DND-41 (cell line): ENCODE measurements around the gene DOCK9.

Experiments used
- ATAC-seq: fragments of 200-7000 bp; cut with Tn5 transposase; 3 replicates; pipeline ENCODE4 v1.9.1; 2021; ENCODE audit warnings: low read depth; ENCODE audit not compliant: insufficient read depth
- DNase-seq: peaks from one replicate; pipeline ENCODE4 v3.0.0-alpha.2; 2020
- H2AFZ ChIP-seq: 2 replicates; pipeline ENCODE4 v1.6.0; 2012; ENCODE audit warnings: low read depth, low read length
- H3K27ac ChIP-seq: 2 replicates; pipeline ENCODE4 v1.5.1; 2012; ENCODE audit warnings: low read length, inconsistent platforms
- H3K27me3 ChIP-seq: fragments of 200-600 bp; sonication (generic); 2 replicates; pipeline ENCODE4 v1.6.0; 2012; ENCODE audit warnings: low read length, mild to moderate bottlenecking, inconsistent platforms; ENCODE audit not compliant: insufficient read depth, poor library complexity
- H3K36me3 ChIP-seq: 2 replicates; pipeline ENCODE4 v1.5.1; 2012; ENCODE audit warnings: low read length, inconsistent platforms; ENCODE audit not compliant: insufficient read depth
- H3K4me1 ChIP-seq: 2 replicates; pipeline ENCODE4 v1.5.1; 2012; ENCODE audit warnings: mild to moderate bottlenecking, low read length; ENCODE audit not compliant: insufficient read depth
- H3K4me2 ChIP-seq: 2 replicates; pipeline ENCODE4 v1.6.0; 2012; ENCODE audit warnings: mild to moderate bottlenecking, moderate library complexity, low read length, inconsistent platforms; ENCODE audit not compliant: insufficient read depth
- H3K4me3 ChIP-seq, 2 experiments: fragments of 200-600 bp in 1 of 2; shearing (Covaris generic) in 1 of 2; 2 replicates each; pipeline ENCODE4 v1.5.1; 2012 to 2016; ENCODE audit warnings: inconsistent platforms in 2 of 2, low read length in 2 of 2, mild to moderate bottlenecking in 2 of 2, low read depth in 1 of 2, moderate library complexity in 1 of 2
- H3K79me2 ChIP-seq: 2 replicates; pipeline ENCODE4 v1.6.0; 2012; ENCODE audit warnings: low read length, inconsistent platforms; ENCODE audit not compliant: insufficient read depth
- H3K9ac ChIP-seq: 2 replicates; pipeline ENCODE4 v1.6.0; 2012; ENCODE audit warnings: low read depth, mild to moderate bottlenecking, inconsistent platforms, low read length, moderate library complexity
- H3K9me3 ChIP-seq: 2 replicates; pipeline ENCODE4 v1.5.1; 2012; ENCODE audit warnings: low read length, moderate library complexity, mild to moderate bottlenecking, inconsistent platforms; ENCODE audit not compliant: insufficient read depth, severe bottlenecking
- H4K20me1 ChIP-seq: 2 replicates; pipeline ENCODE4 v1.6.0; 2012; ENCODE audit warnings: low read length; ENCODE audit not compliant: insufficient read depth
- CTCF ChIP-seq: IDR thresholded peaks from 2 replicates; pipeline ENCODE4 v1.5.1; 2012; ENCODE audit warnings: borderline replicate concordance, low read length, moderate library complexity, mild to moderate bottlenecking; ENCODE audit not compliant: poor library complexity, severe bottlenecking; ENCODE audit errors: extremely low read depth
- EZH2 ChIP-seq: IDR thresholded peaks from 3 replicates; pipeline ENCODE4 v1.6.1; 2012; ENCODE audit warnings: borderline replicate concordance, low read depth, mild to moderate bottlenecking, moderate library complexity, low read length, inconsistent platforms; ENCODE audit not compliant: severe bottlenecking

The DOCK9 gene

GRCh38 chr13:98977568-98978265, at the start of gene DOCK9:
Gene DOCK9, minus strand, starts transcription at chr13:98978064. Its CDS starts 155 bp downstream, at chr13:98977909.
- Histone ChIP-seq H3K79me2 (peaks cover 22% of the 10 kb centered on the region), H3K9ac (peak within 1 kb of the TSS; percentile 56), H3K27me3 (no peaks in the 10 kb centered on the region), H3K4me2 (peak within 1 kb of the TSS; percentile 64), H3K36me3 (no peaks in the 10 kb centered on the region), H2AFZ (peak within 1 kb of the TSS; percentile 15), H3K4me1 (peaks cover 85% of the 10 kb centered on the region), H3K9me3 (no peaks in the 10 kb centered on the region), H3K4me3 (no peak within 1 kb of the TSS), H3K27ac (peak within 1 kb of the TSS; percentile 89), H4K20me1 (no peaks in the 10 kb centered on the region)
- ATAC-seq (0 out of 3 replicates have a peak, but pooled peaks have one; percentile 6), DNase-seq (peak; percentile 41)
- TF ChIP-seq CTCF: no peak
- TF ChIP-seq EZH2: no peak

- no peaks in the 10 kb centered on the region for H4K20me1 ChIP-seq
- no peak for DNase-seq
- H2AFZ ChIP-seq: no peak overlapping the region
- ATAC-seq: no peak
- H3K4me3 ChIP-seq: no peak overlapping the region
- no peak overlapping the region for H3K27ac ChIP-seq
- no peak overlapping the region for H3K9ac ChIP-seq
- H3K36me3 ChIP-seq: no peaks in the 10 kb centered on the region
- TF ChIP-seq CTCF (no peak), EZH2 (no peak)
- no peak overlapping the region for H3K4me2 ChIP-seq
- peaks cover 4% of the 10 kb centered on the region for H3K9me3 ChIP-seq
- H3K27me3 ChIP-seq: no peaks in the 10 kb centered on the region
- no peaks in the 10 kb centered on the region for H3K79me2 ChIP-seq
- no peaks in the 10 kb centered on the region for H3K4me1 ChIP-seq
These were observed 49.4 kb upstream of the DOCK9 start for GRCh38 chr13:99027260-99027659.

- H2AFZ ChIP-seq: no peak overlapping the region
- ATAC-seq (no peak), DNase-seq (no peak)
- no peak overlapping the region for H3K27ac ChIP-seq
- H3K36me3 ChIP-seq: no peaks in the 10 kb centered on the region
- H3K27me3 ChIP-seq: no peaks in the 10 kb centered on the region
- no peaks in the 10 kb centered on the region for H3K4me1 ChIP-seq
- no peak overlapping the region for H3K4me2 ChIP-seq
- H3K9me3 ChIP-seq: no peaks in the 10 kb centered on the region
- no peak overlapping the region for H3K4me3 ChIP-seq
- no peak for TF ChIP-seq EZH2
- no peaks in the 10 kb centered on the region for H4K20me1 ChIP-seq
- H3K79me2 ChIP-seq: no peaks in the 10 kb centered on the region
- H3K9ac ChIP-seq: no peak overlapping the region
These were observed 45.1 kb upstream of the DOCK9 start for GRCh38 chr13:99022941-99023340.

- no peak for ATAC-seq
- H3K4me2 ChIP-seq: no peak overlapping the region
- no peak overlapping the region for H3K9ac ChIP-seq
- no peak overlapping the region for H3K27ac ChIP-seq
- H4K20me1 ChIP-seq: no peaks in the 10 kb centered on the region
- H3K9me3 ChIP-seq: no peaks in the 10 kb centered on the region
- DNase-seq: no peak
- H3K27me3 ChIP-seq: no peaks in the 10 kb centered on the region
- H3K4me1 ChIP-seq: peaks cover 18% of the 10 kb centered on the region
- H2AFZ ChIP-seq: no peak overlapping the region
- H3K79me2 ChIP-seq: no peaks in the 10 kb centered on the region
- H3K4me3 ChIP-seq: no peak overlapping the region
- H3K36me3 ChIP-seq: no peaks in the 10 kb centered on the region
- TF ChIP-seq CTCF (no peak), EZH2 (no peak)
These were observed 40.7 kb upstream of the DOCK9 start for GRCh38 chr13:99018418-99019180.
